ENCODE measurements around the gene ACMSD. TPM values are rescaled to one million over a fixed set of nuclear protein-coding genes. Genes with fewer than 3 reads are reported as not detected.

Gene ACMSD
- total and polyA plus RNA-seq, 2 experiments from 2014 or later = 0.11 TPM; not detected in 1

DNA sequence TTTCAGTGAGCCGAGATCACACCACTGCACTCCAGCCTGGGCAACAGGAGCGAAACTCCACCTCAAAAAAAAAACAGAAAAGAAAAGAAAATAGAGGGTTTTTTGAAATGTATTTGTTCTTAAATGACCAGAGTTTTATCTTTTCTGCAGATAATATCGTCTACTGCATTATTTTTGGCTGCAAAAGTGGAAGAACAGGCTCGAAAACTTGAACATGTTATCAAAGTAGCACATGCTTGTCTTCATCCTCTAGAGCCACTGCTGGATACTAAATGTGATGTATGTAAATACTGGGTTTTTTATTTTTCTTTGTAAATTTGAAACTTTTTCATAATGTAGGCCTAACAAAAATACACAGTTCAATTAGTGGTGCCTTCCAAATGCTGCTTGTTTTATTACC lies 98.3 kb downstream of the ACMSD start:
- Histone ChIP-seq H3K4me2 (no peak overlapping the region), H3K36me3 (ENCODE audit: insufficient read depth) (peaks cover 23% of the 10 kb centered on the region; the same call in 1 of the 2 replicates), H2AFZ (no peak overlapping the region), H3K27ac (ENCODE audit: low read depth) (no peak overlapping the region), H3K9me2 (ENCODE audit: insufficient read depth) (no peaks in the 10 kb centered on the region), H3K4me1 (ENCODE audit: insufficient read depth) (peaks cover 10% of the 10 kb centered on the region; the same call in 1 of the 2 replicates), H3K4me3 (no peak overlapping the region), H4K20me1 (replicated peaks; ENCODE audit: insufficient read depth) (peaks cover 40% of the 10 kb centered on the region), H3F3A (replicated peaks; ENCODE audit: low read depth) (no peaks in the 10 kb centered on the region), H3K27me3 (ENCODE audit: insufficient read depth) (no peaks in the 10 kb centered on the region), H3K79me2 (replicated peaks; ENCODE audit: insufficient read depth) (peaks cover 95% of the 10 kb centered on the region)
- Mint-ChIP-seq H3K27ac (no peak overlapping the region), H3K9me3 (no peaks in the 10 kb centered on the region), H3K4me1 (peaks cover 18% of the 10 kb centered on the region), H3K4me3 (no peak overlapping the region), H3K36me3 (ENCODE audit: low read depth) (peaks cover 45% of the 10 kb centered on the region; the same call in 2 of the 3 replicates), H3K27me3 (ENCODE audit: insufficient read depth, low read depth, poor library complexity) (peaks cover 5% of the 10 kb centered on the region)
- ATAC-seq (no peak), DNase-seq (ENCODE audit: low spot score) (no peak)
- no peak for TF ChIP-seq CREB1 (CRISPR knock-in tag; IDR thresholded peaks at IDR 0.05; ENCODE audit: low read depth)
- TF ChIP-seq, protein P1, sequence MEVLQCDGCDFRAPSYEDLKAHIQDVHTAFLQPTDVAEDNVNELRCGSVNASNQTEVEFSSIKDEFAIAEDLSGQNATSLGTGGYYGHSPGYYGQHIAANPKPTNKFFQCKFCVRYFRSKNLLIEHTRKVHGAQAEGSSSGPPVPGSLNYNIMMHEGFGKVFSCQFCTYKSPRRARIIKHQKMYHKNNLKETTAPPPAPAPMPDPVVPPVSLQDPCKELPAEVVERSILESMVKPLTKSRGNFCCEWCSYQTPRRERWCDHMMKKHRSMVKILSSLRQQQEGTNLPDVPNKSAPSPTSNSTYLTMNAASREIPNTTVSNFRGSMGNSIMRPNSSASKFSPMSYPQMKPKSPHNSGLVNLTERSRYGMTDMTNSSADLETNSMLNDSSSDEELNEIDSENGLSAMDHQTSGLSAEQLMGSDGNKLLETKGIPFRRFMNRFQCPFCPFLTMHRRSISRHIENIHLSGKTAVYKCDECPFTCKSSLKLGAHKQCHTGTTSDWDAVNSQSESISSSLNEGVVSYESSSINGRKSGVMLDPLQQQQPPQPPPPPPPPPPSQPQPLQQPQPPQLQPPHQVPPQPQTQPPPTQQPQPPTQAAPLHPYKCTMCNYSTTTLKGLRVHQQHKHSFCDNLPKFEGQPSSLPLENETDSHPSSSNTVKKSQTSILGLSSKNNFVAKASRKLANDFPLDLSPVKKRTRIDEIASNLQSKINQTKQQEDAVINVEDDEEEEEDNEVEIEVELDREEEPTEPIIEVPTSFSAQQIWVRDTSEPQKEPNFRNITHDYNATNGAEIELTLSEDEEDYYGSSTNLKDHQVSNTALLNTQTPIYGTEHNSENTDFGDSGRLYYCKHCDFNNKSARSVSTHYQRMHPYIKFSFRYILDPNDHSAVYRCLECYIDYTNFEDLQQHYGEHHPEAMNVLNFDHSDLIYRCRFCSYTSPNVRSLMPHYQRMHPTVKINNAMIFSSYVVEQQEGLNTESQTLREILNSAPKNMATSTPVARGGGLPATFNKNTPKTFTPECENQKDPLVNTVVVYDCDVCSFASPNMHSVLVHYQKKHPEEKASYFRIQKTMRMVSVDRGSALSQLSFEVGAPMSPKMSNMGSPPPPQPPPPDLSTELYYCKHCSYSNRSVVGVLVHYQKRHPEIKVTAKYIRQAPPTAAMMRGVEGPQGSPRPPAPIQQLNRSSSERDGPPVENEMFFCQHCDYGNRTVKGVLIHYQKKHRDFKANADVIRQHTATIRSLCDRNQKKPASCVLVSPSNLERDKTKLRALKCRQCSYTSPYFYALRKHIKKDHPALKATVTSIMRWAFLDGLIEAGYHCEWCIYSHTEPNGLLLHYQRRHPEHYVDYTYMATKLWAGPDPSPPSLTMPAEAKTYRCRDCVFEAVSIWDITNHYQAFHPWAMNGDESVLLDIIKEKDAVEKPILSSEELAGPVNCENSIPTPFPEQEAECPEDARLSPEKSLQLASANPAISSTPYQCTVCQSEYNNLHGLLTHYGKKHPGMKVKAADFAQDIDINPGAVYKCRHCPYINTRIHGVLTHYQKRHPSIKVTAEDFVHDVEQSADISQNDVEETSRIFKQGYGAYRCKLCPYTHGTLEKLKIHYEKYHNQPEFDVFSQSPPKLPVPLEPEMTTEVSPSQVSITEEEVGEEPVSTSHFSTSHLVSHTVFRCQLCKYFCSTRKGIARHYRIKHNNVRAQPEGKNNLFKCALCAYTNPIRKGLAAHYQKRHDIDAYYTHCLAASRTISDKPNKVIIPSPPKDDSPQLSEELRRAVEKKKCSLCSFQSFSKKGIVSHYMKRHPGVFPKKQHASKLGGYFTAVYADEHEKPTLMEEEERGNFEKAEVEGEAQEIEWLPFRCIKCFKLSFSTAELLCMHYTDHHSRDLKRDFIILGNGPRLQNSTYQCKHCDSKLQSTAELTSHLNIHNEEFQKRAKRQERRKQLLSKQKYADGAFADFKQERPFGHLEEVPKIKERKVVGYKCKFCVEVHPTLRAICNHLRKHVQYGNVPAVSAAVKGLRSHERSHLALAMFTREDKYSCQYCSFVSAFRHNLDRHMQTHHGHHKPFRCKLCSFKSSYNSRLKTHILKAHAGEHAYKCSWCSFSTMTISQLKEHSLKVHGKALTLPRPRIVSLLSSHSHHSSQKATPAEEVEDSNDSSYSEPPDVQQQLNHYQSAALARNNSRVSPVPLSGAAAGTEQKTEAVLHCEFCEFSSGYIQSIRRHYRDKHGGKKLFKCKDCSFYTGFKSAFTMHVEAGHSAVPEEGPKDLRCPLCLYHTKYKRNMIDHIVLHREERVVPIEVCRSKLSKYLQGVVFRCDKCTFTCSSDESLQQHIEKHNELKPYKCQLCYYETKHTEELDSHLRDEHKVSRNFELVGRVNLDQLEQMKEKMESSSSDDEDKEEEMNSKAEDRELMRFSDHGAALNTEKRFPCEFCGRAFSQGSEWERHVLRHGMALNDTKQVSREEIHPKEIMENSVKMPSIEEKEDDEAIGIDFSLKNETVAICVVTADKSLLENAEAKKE (CRISPR knock-in tag; IDR thresholded peaks at IDR 0.05) = no peak
- TF ChIP-seq, protein P2, sequence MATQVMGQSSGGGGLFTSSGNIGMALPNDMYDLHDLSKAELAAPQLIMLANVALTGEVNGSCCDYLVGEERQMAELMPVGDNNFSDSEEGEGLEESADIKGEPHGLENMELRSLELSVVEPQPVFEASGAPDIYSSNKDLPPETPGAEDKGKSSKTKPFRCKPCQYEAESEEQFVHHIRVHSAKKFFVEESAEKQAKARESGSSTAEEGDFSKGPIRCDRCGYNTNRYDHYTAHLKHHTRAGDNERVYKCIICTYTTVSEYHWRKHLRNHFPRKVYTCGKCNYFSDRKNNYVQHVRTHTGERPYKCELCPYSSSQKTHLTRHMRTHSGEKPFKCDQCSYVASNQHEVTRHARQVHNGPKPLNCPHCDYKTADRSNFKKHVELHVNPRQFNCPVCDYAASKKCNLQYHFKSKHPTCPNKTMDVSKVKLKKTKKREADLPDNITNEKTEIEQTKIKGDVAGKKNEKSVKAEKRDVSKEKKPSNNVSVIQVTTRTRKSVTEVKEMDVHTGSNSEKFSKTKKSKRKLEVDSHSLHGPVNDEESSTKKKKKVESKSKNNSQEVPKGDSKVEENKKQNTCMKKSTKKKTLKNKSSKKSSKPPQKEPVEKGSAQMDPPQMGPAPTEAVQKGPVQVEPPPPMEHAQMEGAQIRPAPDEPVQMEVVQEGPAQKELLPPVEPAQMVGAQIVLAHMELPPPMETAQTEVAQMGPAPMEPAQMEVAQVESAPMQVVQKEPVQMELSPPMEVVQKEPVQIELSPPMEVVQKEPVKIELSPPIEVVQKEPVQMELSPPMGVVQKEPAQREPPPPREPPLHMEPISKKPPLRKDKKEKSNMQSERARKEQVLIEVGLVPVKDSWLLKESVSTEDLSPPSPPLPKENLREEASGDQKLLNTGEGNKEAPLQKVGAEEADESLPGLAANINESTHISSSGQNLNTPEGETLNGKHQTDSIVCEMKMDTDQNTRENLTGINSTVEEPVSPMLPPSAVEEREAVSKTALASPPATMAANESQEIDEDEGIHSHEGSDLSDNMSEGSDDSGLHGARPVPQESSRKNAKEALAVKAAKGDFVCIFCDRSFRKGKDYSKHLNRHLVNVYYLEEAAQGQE (IDR thresholded peaks at IDR 0.05; ENCODE audit: unreplicated experiment) = no peak
- TF ChIP-seq NANOG (IDR thresholded peaks at IDR 0.05; ENCODE audit: borderline replicate concordance) = no peak
- TF ChIP-seq, protein P3, sequence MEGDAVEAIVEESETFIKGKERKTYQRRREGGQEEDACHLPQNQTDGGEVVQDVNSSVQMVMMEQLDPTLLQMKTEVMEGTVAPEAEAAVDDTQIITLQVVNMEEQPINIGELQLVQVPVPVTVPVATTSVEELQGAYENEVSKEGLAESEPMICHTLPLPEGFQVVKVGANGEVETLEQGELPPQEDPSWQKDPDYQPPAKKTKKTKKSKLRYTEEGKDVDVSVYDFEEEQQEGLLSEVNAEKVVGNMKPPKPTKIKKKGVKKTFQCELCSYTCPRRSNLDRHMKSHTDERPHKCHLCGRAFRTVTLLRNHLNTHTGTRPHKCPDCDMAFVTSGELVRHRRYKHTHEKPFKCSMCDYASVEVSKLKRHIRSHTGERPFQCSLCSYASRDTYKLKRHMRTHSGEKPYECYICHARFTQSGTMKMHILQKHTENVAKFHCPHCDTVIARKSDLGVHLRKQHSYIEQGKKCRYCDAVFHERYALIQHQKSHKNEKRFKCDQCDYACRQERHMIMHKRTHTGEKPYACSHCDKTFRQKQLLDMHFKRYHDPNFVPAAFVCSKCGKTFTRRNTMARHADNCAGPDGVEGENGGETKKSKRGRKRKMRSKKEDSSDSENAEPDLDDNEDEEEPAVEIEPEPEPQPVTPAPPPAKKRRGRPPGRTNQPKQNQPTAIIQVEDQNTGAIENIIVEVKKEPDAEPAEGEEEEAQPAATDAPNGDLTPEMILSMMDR (conservative IDR thresholded peaks at IDR 0.05; ENCODE audit: low read depth in 2 of 2) = no peak
- no peak for TF ChIP-seq ZNF331 (CRISPR knock-in tag; IDR thresholded peaks at IDR 0.05; ENCODE audit: low read depth)
- no peak for TF ChIP-seq EZH2phosphoT487 (IDR thresholded peaks at IDR 0.05; ENCODE audit: unreplicated experiment)
- TF ChIP-seq, protein P4, sequence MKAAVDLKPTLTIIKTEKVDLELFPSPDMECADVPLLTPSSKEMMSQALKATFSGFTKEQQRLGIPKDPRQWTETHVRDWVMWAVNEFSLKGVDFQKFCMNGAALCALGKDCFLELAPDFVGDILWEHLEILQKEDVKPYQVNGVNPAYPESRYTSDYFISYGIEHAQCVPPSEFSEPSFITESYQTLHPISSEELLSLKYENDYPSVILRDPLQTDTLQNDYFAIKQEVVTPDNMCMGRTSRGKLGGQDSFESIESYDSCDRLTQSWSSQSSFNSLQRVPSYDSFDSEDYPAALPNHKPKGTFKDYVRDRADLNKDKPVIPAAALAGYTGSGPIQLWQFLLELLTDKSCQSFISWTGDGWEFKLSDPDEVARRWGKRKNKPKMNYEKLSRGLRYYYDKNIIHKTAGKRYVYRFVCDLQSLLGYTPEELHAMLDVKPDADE (IDR thresholded peaks at IDR 0.05) = no peak
- TF ChIP-seq ZNF114 (CRISPR knock-in tag; IDR thresholded peaks at IDR 0.05) = no peak
- no peak for TF ChIP-seq EZH2 (IDR thresholded peaks at IDR 0.05; ENCODE audit: low read depth, unreplicated experiment)
- TF ChIP-seq POLR2AphosphoS5 (IDR thresholded peaks at IDR 0.05; ENCODE audit: low read depth) = no peak
- no peak for TF ChIP-seq STAT1 (IDR thresholded peaks at IDR 0.05; ENCODE audit: unreplicated experiment)
- TF ChIP-seq JUNB (IDR thresholded peaks at IDR 0.05; ENCODE audit: unreplicated experiment) = no peak

Data from GM23338 (cell line).